ENCODE data around the gene CHD5. TPM values are rescaled to one million over a fixed set of nuclear protein-coding genes. Genes with fewer than 3 reads are reported as not detected.

The CHD5 gene
- total RNA-seq, 1 donor from 2014 or later, result 0.16 TPM

GRCh38 chr1:6062670-6063069, 117.5 kb downstream of the CHD5 start:
- no peak overlapping the region for H3K27ac Mint-ChIP-seq (ENCODE audit: unreplicated experiment)

GRCh38 chr1:6059866-6060265, 120.3 kb downstream of the CHD5 start:
- Mint-ChIP-seq H3K4me3 (no peak overlapping the region), H3K27me3 (ENCODE audit: low read depth) (peaks cover 2% of the 10 kb centered on the region), H3K4me1 (no peaks in the 10 kb centered on the region), H3K36me3 (ENCODE audit: low read depth) (no peaks in the 10 kb centered on the region), H3K27ac (ENCODE audit: unreplicated experiment) (no peak overlapping the region), H3K9me3 (no peaks in the 10 kb centered on the region)
- DNase-seq (ENCODE audit: low read depth, low spot score), result no peak
- no peak for TF ChIP-seq CTCF (conservative IDR thresholded peaks at IDR 0.05)

More at GRCh38 chr1:6062670-6063069, 117.5 kb downstream of the CHD5 start:
- no peak for TF ChIP-seq CTCF (conservative IDR thresholded peaks at IDR 0.05)
- H3K27me3 Mint-ChIP-seq (ENCODE audit: low read depth), result no peaks in the 10 kb centered on the region
- no peaks in the 10 kb centered on the region for H3K4me1 Mint-ChIP-seq
- no peak for DNase-seq (ENCODE audit: low read depth, low spot score)
- H3K9me3 Mint-ChIP-seq, result no peaks in the 10 kb centered on the region
- no peak overlapping the region for H3K4me3 Mint-ChIP-seq
- H3K36me3 Mint-ChIP-seq (ENCODE audit: low read depth), result no peaks in the 10 kb centered on the region

GRCh38 chr1:6057170-6057845, 122.8 kb downstream of the CHD5 start:
- Mint-ChIP-seq H3K27me3 (ENCODE audit: low read depth) (peaks cover 2% of the 10 kb centered on the region), H3K4me1 (peaks cover 11% of the 10 kb centered on the region), H3K9me3 (no peaks in the 10 kb centered on the region), H3K4me3 (no peak overlapping the region), H3K36me3 (ENCODE audit: low read depth) (no peaks in the 10 kb centered on the region), H3K27ac (ENCODE audit: unreplicated experiment) (no peak overlapping the region)
- DNase-seq (ENCODE audit: low read depth, low spot score), result no peak
- no peak for TF ChIP-seq CTCF (conservative IDR thresholded peaks at IDR 0.05)

- Mint-ChIP-seq H3K27me3 (ENCODE audit: low read depth) (peaks cover 2% of the 10 kb centered on the region), H3K36me3 (ENCODE audit: low read depth) (no peaks in the 10 kb centered on the region), H3K27ac (ENCODE audit: unreplicated experiment) (no peak overlapping the region), H3K4me1 (peaks cover 11% of the 10 kb centered on the region), H3K9me3 (no peaks in the 10 kb centered on the region), H3K4me3 (no peak overlapping the region)
- TF ChIP-seq CTCF (conservative IDR thresholded peaks at IDR 0.05), result no peak
- DNase-seq (ENCODE audit: low read depth, low spot score), result no peak
Measured at GRCh38 chr1:6056572-6056948, 123.6 kb downstream of the CHD5 start.

DNA sequence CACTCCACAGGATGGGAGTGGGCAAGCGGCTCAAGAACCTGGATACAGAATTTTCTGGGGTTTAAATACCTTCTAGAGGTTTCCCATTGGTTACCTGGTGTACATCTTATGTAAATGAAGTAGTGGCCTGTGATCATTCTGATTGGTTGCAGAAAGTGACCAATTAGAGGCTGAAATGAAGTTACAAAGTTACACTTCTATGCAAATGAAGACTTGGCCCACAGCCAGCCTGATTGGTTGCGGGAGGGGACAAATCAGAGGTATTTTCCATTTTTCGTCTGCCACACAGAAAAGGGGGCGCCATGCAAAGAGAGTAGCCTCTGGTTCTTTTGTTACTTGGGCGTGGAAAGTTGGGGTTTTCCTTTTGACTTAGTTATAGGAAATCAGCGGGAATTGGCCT, 125.5 kb downstream of the CHD5 start:
- H3K9me3 Mint-ChIP-seq, result no peaks in the 10 kb centered on the region
- no peak for DNase-seq (ENCODE audit: low read depth, low spot score)
- peaks cover 2% of the 10 kb centered on the region for H3K27me3 Mint-ChIP-seq (ENCODE audit: low read depth)
- H3K36me3 Mint-ChIP-seq (ENCODE audit: low read depth), result no peaks in the 10 kb centered on the region
- H3K27ac Mint-ChIP-seq (ENCODE audit: unreplicated experiment), result no peak overlapping the region
- peaks cover 11% of the 10 kb centered on the region for H3K4me1 Mint-ChIP-seq
- H3K4me3 Mint-ChIP-seq, result no peak overlapping the region
- no peak for TF ChIP-seq CTCF (conservative IDR thresholded peaks at IDR 0.05)
